Bronchial epithelial cell (primary cell): Measurements from ENCODE around the gene CD40LG. TPM values are rescaled to one million over a fixed set of nuclear protein-coding genes. Genes with fewer than 3 reads are reported as not detected.

Source experiments
- DNase-seq: peaks from one replicate; pipeline ENCODE4 v3.0.0-alpha.2; 2010; ENCODE audit warnings: low read depth
- FAIRE-seq: peaks from 2 replicates; lab custom pipeline; 2011; peaks lifted over from hg19 to GRCh38; lab: Jason Lieb, UNC
- H3K27me3 ChIP-seq: 2 replicates; pipeline ENCODE4 v1.5.1; 2011; ENCODE audit warnings: low read length; ENCODE audit not compliant: control insufficient read depth, insufficient read depth
- H3K36me3 ChIP-seq: 2 replicates; pipeline ENCODE4 v1.5.1; 2011; ENCODE audit warnings: low read length; ENCODE audit not compliant: control insufficient read depth, insufficient read depth
- H3K4me3 ChIP-seq: 2 replicates; pipeline ENCODE4 v1.5.1; 2011; ENCODE audit warnings: mild to moderate bottlenecking, low read depth, low read length, control low read depth
- total RNA-seq: library from RNA; depleted of rRNA; stranded (reverse); fragments of >200 nt; gene quantifications from 2 replicates; pipeline ENCODE4 v1.2.1, GENCODE V29; 2014
- TF ChIP-seq, protein P1 (sequence below): IDR thresholded peaks from 2 replicates; pipeline ENCODE4 v1.5.1; 2011; ENCODE audit warnings: mild to moderate bottlenecking, moderate library complexity, low read length, control low read depth, inconsistent platforms; ENCODE audit not compliant: insufficient read depth, severe bottlenecking

The CD40LG gene
- total RNA-seq, 1 donor from 2014 or later = not detected

DNA sequence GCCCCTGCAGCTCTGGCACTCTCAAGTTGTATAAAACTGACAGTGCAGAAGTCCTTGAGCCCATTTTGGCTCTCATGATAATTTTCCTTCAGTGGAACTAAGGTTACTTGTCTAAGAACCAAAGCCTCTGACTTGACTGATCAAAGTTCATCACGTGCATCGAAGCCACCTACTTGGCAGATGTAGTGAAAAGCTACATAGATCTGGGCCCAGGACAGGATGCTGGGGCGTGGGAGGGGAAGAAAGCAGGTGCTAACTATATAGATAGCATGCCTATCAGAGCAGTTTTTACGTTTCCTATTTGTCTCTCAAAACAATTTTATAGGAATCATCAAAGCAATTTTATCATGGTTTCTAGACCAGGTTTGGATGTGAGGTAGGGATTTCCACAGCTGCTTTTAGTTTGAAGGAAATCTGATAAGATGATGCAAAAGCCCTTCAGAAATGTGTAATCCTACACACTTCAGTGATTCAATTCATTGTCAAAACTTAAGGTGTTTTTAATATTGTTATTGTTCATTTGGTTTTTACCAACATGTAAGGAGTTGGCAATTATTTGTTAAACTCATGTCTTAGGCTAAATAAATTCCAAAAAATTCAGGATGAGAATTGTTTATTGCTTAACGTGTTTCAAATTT is 1.2 kb upstream of the CD40LG start:
- Histone ChIP-seq H3K36me3 (no peaks in the 10 kb centered on the region), H3K27me3 (no peaks in the 10 kb centered on the region), H3K4me3 (no peak overlapping the region)
- no peak for DNase-seq
- TF ChIP-seq, protein P1, sequence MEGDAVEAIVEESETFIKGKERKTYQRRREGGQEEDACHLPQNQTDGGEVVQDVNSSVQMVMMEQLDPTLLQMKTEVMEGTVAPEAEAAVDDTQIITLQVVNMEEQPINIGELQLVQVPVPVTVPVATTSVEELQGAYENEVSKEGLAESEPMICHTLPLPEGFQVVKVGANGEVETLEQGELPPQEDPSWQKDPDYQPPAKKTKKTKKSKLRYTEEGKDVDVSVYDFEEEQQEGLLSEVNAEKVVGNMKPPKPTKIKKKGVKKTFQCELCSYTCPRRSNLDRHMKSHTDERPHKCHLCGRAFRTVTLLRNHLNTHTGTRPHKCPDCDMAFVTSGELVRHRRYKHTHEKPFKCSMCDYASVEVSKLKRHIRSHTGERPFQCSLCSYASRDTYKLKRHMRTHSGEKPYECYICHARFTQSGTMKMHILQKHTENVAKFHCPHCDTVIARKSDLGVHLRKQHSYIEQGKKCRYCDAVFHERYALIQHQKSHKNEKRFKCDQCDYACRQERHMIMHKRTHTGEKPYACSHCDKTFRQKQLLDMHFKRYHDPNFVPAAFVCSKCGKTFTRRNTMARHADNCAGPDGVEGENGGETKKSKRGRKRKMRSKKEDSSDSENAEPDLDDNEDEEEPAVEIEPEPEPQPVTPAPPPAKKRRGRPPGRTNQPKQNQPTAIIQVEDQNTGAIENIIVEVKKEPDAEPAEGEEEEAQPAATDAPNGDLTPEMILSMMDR = no peak
- FAIRE-seq = no peak

DNA sequence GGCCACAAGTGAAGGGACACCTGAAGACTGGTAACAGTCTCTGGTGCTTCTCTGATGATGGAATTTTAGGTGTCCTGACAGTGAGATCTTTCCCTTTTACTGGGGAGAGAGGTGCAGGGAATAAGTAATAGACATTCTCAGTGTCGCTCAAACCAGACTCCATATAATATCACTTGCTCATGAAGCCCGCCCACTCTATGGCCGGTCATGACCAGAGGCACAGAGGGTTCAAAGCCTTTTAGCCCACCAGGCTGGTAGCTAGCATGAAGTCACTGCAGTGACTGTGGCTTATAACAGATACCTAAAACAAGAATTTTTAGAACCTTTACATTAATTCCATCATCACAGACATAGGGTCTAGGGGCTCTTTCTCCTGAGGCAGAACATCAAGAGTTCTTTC is 2.9 kb downstream of the CD40LG start:
- FAIRE-seq = no peak

DNA sequence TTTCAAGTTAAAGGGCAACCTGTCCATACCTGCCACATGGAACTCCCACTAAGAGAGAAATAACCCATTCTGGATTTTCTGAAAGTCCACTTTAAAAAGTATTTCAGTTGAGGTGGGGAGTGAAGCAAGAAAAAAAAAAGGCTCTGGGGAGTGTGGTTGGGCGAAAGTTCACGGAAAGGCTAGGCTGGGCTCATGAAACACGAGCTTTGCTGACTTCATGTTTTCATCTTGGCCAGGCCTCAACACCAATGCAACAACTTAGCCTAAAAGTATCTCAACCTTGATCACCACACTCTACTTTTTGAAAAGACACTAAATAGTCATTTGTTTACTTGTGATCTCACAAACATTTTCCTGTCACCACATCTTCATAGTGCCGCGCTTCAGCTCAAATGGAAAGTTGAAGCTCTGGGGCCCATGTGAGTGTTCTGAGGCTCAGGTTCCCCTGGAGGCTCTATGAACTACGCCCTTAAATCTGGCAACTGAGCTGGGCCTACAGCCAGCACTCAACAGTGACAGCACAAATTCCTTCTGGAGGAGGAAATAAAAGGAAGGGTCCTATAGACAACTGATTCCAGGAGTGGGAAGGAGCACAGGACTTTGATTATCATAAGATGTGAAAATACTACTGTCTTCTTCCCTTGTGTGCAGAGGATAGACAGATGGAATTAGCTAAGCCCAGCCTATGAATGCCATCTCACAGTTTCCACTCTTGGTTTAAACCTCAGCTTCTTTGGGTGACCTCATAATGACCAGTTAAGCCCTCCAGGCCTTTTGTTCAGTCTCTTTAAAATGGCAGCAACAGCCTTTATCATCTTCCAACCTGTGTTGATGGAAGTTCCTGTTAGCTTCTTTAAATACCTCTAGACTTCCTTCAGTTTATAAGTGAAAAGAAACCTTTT is 5.1 kb downstream of the CD40LG start:
- TF ChIP-seq, protein P1 = no peak
- no peak for FAIRE-seq
- H3K27me3 ChIP-seq = no peaks in the 10 kb centered on the region
- no peaks in the 10 kb centered on the region for H3K36me3 ChIP-seq
- DNase-seq = no peak
- H3K4me3 ChIP-seq = no peak overlapping the region

More for the DNA sequence above, 2.9 kb downstream of the CD40LG start:
- no peaks in the 10 kb centered on the region for H3K27me3 ChIP-seq
- no peak overlapping the region for H3K4me3 ChIP-seq
- H3K36me3 ChIP-seq = no peaks in the 10 kb centered on the region
- no peak for DNase-seq
- TF ChIP-seq, protein P1 = no peak

DNA sequence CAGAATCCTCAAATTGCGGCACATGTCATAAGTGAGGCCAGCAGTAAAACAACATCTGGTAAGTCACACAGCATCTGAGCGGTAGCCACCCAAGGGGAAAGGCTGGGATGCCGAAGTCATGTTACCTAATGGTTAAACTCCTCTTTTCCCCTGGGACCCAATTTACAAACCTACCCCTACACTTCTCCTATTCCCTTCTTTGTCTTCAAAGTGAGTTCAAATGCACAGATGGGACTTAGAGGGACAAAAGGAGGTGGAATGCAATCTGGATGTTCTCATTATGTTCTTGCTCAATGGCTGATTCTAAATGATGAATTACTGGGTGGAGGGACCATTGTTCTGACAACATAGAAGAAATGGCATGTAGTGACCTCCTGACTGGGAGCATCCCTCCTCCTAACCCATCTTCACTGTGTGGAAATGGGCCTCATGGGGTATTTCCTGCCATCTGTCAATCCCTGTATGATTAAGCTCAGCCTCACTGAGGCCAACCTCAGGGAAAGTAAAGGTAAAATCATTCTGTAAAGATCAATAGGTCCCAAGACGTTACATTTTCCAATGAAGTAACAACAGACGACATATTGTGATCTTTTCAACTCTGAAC is 8.5 kb downstream of the CD40LG start:
- FAIRE-seq (no peak), DNase-seq (no peak)
- TF ChIP-seq, protein P1 = no peak
- Histone ChIP-seq H3K36me3 (no peaks in the 10 kb centered on the region), H3K27me3 (no peaks in the 10 kb centered on the region), H3K4me3 (no peak overlapping the region)

DNA sequence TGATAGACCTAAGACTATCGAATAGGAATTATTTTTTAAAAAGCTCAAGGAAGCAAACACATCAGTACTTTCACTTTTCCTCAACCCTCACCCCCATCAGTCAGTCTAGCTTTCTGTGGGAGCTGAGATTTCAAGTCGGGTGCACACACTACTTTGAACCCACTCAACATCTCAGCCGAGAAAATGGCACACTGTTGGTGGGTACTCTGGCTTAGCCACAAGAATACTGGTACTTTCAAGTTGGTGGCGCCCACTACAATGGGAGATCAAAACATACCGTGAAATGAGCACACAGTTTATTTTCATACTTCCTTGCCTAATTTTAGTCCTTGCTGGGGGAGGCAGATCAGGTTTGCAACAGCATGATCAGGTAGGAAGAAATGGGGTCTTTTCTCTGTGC is 10.2 kb downstream of the CD40LG start:
- DNase-seq (no peak), FAIRE-seq (no peak)
- H3K4me3 ChIP-seq = no peak overlapping the region
- no peaks in the 10 kb centered on the region for H3K27me3 ChIP-seq
- H3K36me3 ChIP-seq = no peaks in the 10 kb centered on the region
- TF ChIP-seq, protein P1 = no peak
